ACC112 (cell line): ENCODE data around the gene SLC39A11.
A peak's percentile ranks its signal among the peaks of the same experiment; 100 is the strongest.

Experiments used
- H2AFZ ChIP-seq: fragments of 200-600 bp; sonication (generic); one replicate; pipeline ENCODE4 v1.6.0; 2017; ENCODE audit warnings: antibody characterized with exemption, low read length; ENCODE audit not compliant: unreplicated experiment
- H3K27ac ChIP-seq: fragments of 200-600 bp; sonication (generic); 2 replicates; pipeline ENCODE4 v1.5.1; 2014; ENCODE audit warnings: low read depth, mild to moderate bottlenecking, antibody characterized with exemption, low read length, moderate library complexity
- H3K27me3 ChIP-seq: fragments of 200-600 bp; sonication (generic); 2 replicates; pipeline ENCODE4 v1.6.1; 2014; ENCODE audit warnings: mild to moderate bottlenecking, antibody characterized with exemption, low read length, moderate library complexity, mixed read lengths; ENCODE audit not compliant: insufficient read depth
- H3K36me3 ChIP-seq: fragments of 200-600 bp; sonication (generic); 2 replicates; pipeline ENCODE4 v1.6.1; 2016; ENCODE audit warnings: mild to moderate bottlenecking, antibody characterized with exemption, low read length, moderate library complexity, mixed read lengths; ENCODE audit not compliant: insufficient read depth
- H3K4me1 ChIP-seq: fragments of 200-600 bp; sonication (generic); one replicate; pipeline ENCODE4 v1.6.1; 2016; ENCODE audit warnings: low read length, mixed read lengths; ENCODE audit not compliant: insufficient read depth, unreplicated experiment, control insufficient read depth
- H3K4me3 ChIP-seq: fragments of 200-600 bp; sonication (generic); 2 replicates; pipeline ENCODE4 v1.5.1; 2014; ENCODE audit warnings: mild to moderate bottlenecking, low read depth, low read length
- H3K79me2 ChIP-seq: fragments of 200-600 bp; sonication (generic); one replicate; pipeline ENCODE4 v1.6.0; 2016; ENCODE audit warnings: low read length; ENCODE audit not compliant: control insufficient read depth, unreplicated experiment, insufficient read depth

Gene SLC39A11

GRCh38 chr17:73027130-73027741 lies 65.3 kb downstream of the SLC39A11 start:
- Histone ChIP-seq H3K27ac (no peak overlapping the region), H3K36me3 (no peaks in the 10 kb centered on the region), H2AFZ (no peak overlapping the region), H3K4me3 (no peak overlapping the region), H3K27me3 (no peaks in the 10 kb centered on the region), H3K4me1 (no peaks in the 10 kb centered on the region), H3K79me2 (no peaks in the 10 kb centered on the region)

GRCh38 chr17:73025041-73025560 lies 67.4 kb downstream of the SLC39A11 start:
- no peak overlapping the region for H2AFZ ChIP-seq
- H3K4me1 ChIP-seq = no peaks in the 10 kb centered on the region
- no peak overlapping the region for H3K4me3 ChIP-seq
- no peak overlapping the region for H3K27ac ChIP-seq
- H3K27me3 ChIP-seq = no peaks in the 10 kb centered on the region
- no peaks in the 10 kb centered on the region for H3K36me3 ChIP-seq
- no peaks in the 10 kb centered on the region for H3K79me2 ChIP-seq

DNA sequence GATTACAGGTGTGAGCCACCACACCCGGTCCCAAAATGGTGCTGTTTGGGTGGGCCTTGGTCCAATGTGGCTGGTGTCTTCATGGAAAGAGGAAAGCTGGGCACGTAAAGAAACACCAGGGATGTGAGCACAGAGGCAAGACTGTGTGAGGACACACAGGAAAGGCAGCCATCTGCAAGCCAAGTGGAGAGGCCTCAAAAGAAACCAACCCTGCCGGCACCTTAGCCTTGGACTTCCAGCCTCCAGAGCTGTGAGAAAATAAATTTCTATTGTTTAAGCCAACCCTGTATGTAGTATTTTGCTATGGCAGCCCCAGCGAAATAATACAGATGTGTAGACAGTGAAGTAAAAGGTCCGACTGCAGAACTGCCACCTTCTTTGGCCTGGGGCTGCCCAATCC lies 68.7 kb downstream of the SLC39A11 start:
- Histone ChIP-seq H3K36me3 (0 out of 2 replicates have a peak, but pooled peaks cover 4% of the 10 kb centered on the region), H3K4me3 (no peak overlapping the region), H3K27me3 (no peaks in the 10 kb centered on the region), H3K79me2 (no peaks in the 10 kb centered on the region), H3K4me1 (no peaks in the 10 kb centered on the region), H3K27ac (no peak overlapping the region), H2AFZ (no peak overlapping the region)

DNA sequence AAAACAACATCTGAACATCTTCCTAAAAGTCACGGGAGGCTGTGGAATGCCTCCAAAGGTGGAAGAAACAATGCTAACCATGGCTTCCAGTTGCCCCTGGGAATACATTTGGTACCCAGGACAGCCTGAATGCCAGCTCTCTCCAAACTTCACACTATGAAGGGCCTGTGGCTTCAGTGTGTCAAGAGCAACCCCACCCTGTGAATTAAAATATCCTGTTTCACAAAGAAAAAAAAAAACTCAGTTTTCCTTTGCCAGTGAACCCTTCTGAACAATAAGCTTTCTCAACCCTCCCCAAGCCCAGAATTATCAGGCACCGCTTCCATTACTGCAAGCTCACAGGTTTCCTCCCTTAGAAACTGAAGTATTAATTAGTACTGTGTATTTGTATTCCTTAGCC lies 69.8 kb downstream of the SLC39A11 start:
- H3K27ac ChIP-seq = no peak overlapping the region

GRCh38 chr17:73021771-73022170 lies 70.7 kb downstream of the SLC39A11 start:
- Histone ChIP-seq H2AFZ (no peak overlapping the region), H3K4me1 (peaks cover 4% of the 10 kb centered on the region), H3K36me3 (0 out of 2 replicates have a peak, but pooled peaks cover 8% of the 10 kb centered on the region), H3K4me3 (no peak overlapping the region), H3K79me2 (no peaks in the 10 kb centered on the region), H3K27ac (no peak overlapping the region), H3K27me3 (no peaks in the 10 kb centered on the region)

More for the DNA sequence above, 69.8 kb downstream of the SLC39A11 start:
- Histone ChIP-seq H3K36me3 (0 out of 2 replicates have a peak, but pooled peaks cover 8% of the 10 kb centered on the region), H2AFZ (no peak overlapping the region), H3K4me3 (no peak overlapping the region), H3K4me1 (peaks cover 3% of the 10 kb centered on the region), H3K79me2 (no peaks in the 10 kb centered on the region), H3K27me3 (no peaks in the 10 kb centered on the region)

DNA sequence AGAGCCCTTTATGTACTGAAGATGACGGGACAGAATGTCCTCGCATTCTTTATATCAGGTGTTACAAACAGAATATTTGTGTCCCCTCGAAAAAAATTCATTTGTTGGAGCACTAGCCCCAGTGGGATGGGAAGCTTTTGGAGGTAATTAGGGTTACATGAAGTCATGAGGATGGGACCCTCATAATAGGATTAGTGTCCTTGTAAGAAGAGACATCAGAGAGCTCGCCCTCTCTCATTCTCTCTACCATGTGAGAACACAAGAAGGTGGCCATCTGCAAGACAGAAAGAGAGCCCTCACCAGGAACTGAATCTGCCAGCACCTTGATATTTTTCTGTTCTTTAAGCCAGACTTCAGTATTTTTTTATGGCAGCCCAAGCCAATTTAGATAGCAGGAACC lies 72.4 kb downstream of the SLC39A11 start:
- Histone ChIP-seq H3K4me1 (peaks cover 4% of the 10 kb centered on the region), H3K27me3 (no peaks in the 10 kb centered on the region)

GRCh38 chr17:73018599-73018998 lies 73.9 kb downstream of the SLC39A11 start:
- no peak overlapping the region for H2AFZ ChIP-seq
- H3K4me3 ChIP-seq = no peak overlapping the region
- no peaks in the 10 kb centered on the region for H3K27me3 ChIP-seq
- H3K36me3 ChIP-seq = 0 out of 2 replicates have a peak, but pooled peaks cover 8% of the 10 kb centered on the region
- H3K79me2 ChIP-seq = no peaks in the 10 kb centered on the region
- peaks cover 4% of the 10 kb centered on the region for H3K4me1 ChIP-seq
- no peak overlapping the region for H3K27ac ChIP-seq

More for the DNA sequence above, 72.4 kb downstream of the SLC39A11 start:
- Histone ChIP-seq H3K4me3 (no peak overlapping the region), H3K27ac (no peak overlapping the region), H2AFZ (no peak overlapping the region), H3K36me3 (0 out of 2 replicates have a peak, but pooled peaks cover 8% of the 10 kb centered on the region), H3K79me2 (no peaks in the 10 kb centered on the region)

GRCh38 chr17:73017658-73018057 lies 74.8 kb downstream of the SLC39A11 start:
- H3K27ac ChIP-seq = 0 out of 2 replicates have a peak overlapping the region, but pooled peaks have one; percentile 41
- H2AFZ ChIP-seq = no peak overlapping the region
- H3K4me1 ChIP-seq = peaks cover 4% of the 10 kb centered on the region
- no peaks in the 10 kb centered on the region for H3K79me2 ChIP-seq
- 0 out of 2 replicates have a peak, but pooled peaks cover 8% of the 10 kb centered on the region for H3K36me3 ChIP-seq
- no peak overlapping the region for H3K4me3 ChIP-seq
- no peaks in the 10 kb centered on the region for H3K27me3 ChIP-seq

DNA sequence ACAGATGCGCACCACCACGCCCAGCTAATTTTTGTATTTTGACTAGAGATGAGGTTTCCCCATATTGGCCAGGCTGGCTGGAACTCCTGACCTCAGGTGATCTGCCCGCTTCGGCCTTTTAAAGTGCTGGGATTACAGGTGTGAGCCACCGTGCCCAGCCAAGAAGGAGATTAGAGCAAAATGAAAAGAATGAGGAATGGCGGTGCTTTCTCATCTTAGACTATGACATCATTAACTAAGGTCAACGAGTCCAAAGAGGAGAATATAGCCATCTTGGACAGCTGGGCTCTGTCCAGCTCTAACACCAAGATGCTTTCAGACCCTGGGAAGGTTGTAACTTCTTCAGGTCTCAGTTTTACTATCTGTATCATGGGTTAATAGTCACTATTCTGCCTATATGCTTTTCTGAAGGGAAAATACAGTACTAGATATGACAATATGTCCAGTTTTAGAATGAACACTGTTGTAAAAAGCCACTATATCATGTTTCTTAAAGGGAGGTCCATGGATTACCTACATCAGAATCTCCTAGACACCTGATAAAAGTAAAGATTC lies 76.7 kb downstream of the SLC39A11 start:
- Histone ChIP-seq H3K4me3 (no peak overlapping the region), H3K4me1 (peaks cover 4% of the 10 kb centered on the region), H3K36me3 (0 out of 2 replicates have a peak, but pooled peaks cover 8% of the 10 kb centered on the region), H2AFZ (no peak overlapping the region), H3K27ac (no peak overlapping the region), H3K79me2 (no peaks in the 10 kb centered on the region), H3K27me3 (no peaks in the 10 kb centered on the region)

DNA sequence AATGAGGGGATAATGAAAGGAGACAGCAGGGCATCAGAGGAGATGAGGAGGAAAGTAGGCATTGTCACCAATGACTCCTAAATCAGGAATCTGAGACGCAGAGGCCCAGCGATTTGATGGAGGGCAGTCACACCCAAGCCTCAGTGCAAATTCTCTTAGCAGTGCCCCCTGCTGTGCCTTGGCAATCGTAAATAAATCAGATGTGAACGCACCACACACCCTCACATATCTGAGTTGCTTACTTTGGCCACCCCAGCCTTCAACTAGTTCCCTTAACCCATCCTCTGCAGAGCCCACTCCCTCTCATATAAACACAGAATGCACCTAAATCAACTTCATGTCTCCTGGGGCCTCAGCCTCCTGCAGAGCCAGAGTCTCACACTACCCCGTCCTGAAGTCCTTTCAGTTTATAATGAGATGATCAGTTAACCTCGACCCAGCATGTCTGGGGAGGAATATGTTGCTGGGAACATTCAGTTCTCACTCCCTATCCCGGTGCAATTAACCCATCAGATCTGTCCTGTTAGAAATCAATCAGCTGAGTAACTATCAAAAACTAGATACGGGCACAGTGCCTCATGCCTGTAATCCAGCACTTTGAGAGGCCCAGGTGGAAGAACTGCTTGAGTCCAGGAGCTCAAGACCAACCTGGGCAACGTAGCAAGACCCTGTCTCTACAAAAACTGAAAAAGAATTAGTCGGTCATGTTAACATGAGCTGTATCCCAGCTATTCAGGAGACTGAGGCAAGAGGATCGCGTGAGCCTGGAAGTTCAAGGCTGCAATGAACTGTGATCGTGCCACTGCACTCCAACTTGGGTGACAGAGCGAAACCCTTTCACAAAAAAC lies 78.4 kb downstream of the SLC39A11 start:
- no peak overlapping the region for H3K27ac ChIP-seq
- H3K4me1 ChIP-seq = peaks cover 4% of the 10 kb centered on the region
- no peak overlapping the region for H3K4me3 ChIP-seq
- no peak overlapping the region for H2AFZ ChIP-seq
- no peaks in the 10 kb centered on the region for H3K79me2 ChIP-seq
- H3K27me3 ChIP-seq = no peaks in the 10 kb centered on the region
- 0 out of 2 replicates have a peak, but pooled peaks cover 4% of the 10 kb centered on the region for H3K36me3 ChIP-seq
